Motor neuron (in vitro differentiated cells): Measurements from ENCODE around the gene OLFML3. TPM values are rescaled to one million over a fixed set of nuclear protein-coding genes. Genes with fewer than 3 reads are reported as not detected.
"Not testable (repeated sequence)": the region's sequence is repeated elsewhere in the genome, so short reads cannot be mapped to it uniquely, and the experiment has no call there.

Source experiments
- ATAC-seq, 8 experiments: fragments of 200-7000 bp; cut with Tn5 transposase; replicated peaks in 6 of 8; 2 replicates each; pipeline ENCODE4 v1.8.0; 2021; ENCODE audit warnings: mild to moderate bottlenecking in 8 of 8, moderate library complexity in 8 of 8
- H3K27ac ChIP-seq, 2 donors: fragments of 250-450 bp; sonication (Bioruptor Pico); 2 replicates each; pipeline ENCODE4 v1.9.0; 2021; ENCODE audit warnings: antibody characterized with exemption in 2 of 2, mild to moderate bottlenecking in 2 of 2, moderate library complexity in 1 of 2
- H3K4me1 ChIP-seq, 2 donors: fragments of 250-450 bp; sonication (Bioruptor Pico); replicated peaks in 1 of 2; 2 replicates each; pipeline ENCODE4 v1.6.1; 2021; ENCODE audit warnings: antibody characterized with exemption in 2 of 2, mild to moderate bottlenecking in 2 of 2, moderate library complexity in 1 of 2
- H3K4me3 ChIP-seq, 5 donors: fragments of 250-450 bp; sonication (Bioruptor Pico); 2 replicates each; pipeline ENCODE4 v1.9.0; 2021; ENCODE audit warnings: antibody characterized with exemption in 5 of 5, mild to moderate bottlenecking in 5 of 5, moderate library complexity in 4 of 5
- WGBS, 10 experiments: fragments of 450-650 bp; shearing (Covaris generic); methylation state at CpG; one replicate each; pipeline ENCODE4 v1.0.0; 2022; 5-methylcytosine and 5-hydroxymethylcytosine counted together
- in situ Hi-C, 9 experiments: fragments of 400-800 bp; cut with MboI; loops; one replicate each; pipeline ENCODE4 v1.15.0; 2021; ENCODE audit warnings: low sequenced_read_pairs in 9 of 9, low pct_unique_long_range_greater_than_20kb in 2 of 9; ENCODE audit not compliant: unreplicated experiment in 9 of 9
- total RNA-seq, 8 experiments: library from RNA; unstranded; fragments of 300-600 nt; gene quantifications; 2 replicates each; pipeline versions ENCODE4 v1.2.3 to v1.2.4, GENCODE V29; 2022

OLFML3 gene
- total RNA-seq, 8 experiments from 2014 or later = 0.27 to 172 (median 3.8) TPM

DNA sequence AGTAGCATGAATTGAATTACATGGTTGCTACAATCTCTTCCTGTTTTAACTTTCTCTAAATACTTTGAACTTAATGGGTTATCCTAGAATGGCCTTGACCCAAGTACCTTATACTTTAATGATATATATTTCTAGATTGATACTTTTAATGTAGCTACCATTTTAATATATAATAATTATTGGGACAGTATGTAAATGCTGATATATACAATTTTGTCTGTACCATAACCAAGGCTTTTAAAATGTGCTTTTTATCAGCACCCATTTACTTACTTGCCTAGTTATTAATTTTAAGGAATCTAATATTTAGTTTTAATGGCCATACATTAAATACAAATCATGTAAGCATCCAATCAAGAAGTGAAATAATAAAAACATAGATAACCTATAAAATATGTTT lies 36.7 kb upstream of the OLFML3 start:
- H3K27ac ChIP-seq = no peak overlapping the region
- no peak for ATAC-seq
- in situ Hi-C loops = no loop called here
- no peak overlapping the region for H3K4me3 ChIP-seq
- peaks cover 7 to 9% of the 10 kb centered on the region in 2 donors for H3K4me1 ChIP-seq

DNA sequence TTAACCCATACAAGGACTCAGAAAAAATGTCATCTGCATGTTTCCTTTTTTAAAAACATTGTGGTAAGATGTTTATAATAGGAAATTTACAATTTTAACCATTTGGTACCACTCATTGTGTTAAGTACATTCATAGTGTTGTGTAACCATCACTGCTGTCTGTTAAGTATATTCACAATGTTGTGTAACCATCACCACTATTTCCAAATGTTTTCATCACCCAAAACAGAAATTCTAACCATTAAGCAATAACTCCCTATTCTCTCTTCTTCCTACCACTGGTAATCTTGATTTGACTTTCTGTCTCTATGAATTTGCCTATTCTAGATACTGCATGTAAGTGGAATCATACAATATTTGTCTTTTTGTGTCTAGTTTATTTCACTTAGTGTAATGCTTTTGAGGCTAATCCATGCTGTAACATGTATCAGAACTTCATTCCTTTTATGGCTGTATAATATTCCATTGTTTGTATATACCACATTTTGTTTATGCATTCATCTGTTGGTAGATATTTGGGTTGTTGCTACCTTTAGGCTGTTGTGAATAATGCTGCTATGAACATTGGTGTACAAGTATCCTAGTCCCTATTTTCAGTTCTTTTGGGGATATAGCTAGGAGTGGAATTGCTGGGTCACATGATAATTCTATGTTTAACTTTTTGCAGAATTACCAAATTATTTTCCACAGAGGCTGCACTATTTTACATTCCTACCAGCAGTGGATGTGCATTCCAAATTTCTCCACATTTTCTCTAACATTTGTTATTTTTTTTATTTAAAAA lies 36.1 kb upstream of the OLFML3 start:
- Histone ChIP-seq H3K4me3 (no peak overlapping the region), H3K27ac (no peak overlapping the region), H3K4me1 (peaks cover 7 to 9% of the 10 kb centered on the region in 2 donors)
- in situ Hi-C loops = no loop called here
- ATAC-seq = peak in 1 of 8 experiments; percentile 28

DNA sequence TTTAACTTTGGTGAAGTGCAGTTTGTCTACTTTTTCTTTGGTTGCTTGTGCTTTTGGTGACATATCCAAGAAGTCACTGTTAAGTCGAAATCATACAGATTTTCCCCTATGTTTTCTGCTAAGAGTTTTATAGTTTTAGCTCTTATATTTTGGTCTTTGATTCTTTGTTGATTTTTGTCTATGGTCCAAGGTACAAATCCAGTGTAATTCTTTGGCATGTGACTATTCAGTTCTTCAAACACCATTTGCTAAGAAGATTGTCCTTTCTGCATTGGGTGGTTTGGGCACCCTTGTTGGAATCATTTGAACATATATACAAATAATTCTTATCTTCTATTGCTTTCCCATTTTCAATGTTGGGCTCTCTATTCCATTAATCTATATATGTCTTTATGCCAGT lies 33.9 kb upstream of the OLFML3 start:
- no peak for ATAC-seq
- in situ Hi-C loops = no loop called here
- H3K4me3 ChIP-seq = no peak overlapping the region

DNA sequence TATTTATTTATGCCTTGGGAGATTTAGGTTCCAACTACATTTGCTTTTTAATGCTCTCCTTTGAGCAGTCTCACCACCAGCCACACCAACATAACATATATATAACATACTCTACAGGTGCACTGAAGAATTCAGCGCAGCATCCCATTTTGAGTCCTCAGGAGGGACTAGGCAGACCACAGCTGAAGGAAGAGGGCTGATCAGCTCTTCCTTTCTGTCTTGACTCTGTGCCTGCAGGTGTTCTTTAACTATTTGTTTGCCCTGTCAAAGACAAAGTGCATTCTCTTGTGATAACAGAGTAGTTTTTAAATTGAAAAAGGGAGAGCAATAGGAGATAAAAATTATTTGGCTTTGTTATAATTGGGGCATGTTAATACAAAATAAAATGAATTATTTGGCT lies 33.2 kb upstream of the OLFML3 start:
- in situ Hi-C loops = no loop called here
- ATAC-seq = no peak
- WGBS, 10 experiments = 63 to 100% (median 89%) methylated on average over 1 of the region's 1 CpG; no CpG with 5 or more reads in 5 of the 10 experiments
- H3K4me1 ChIP-seq = peaks cover 7 to 9% of the 10 kb centered on the region in 2 donors
- no peak overlapping the region for H3K4me3 ChIP-seq
- H3K27ac ChIP-seq = no peak overlapping the region

More for the DNA sequence above, 33.9 kb upstream of the OLFML3 start:
- Histone ChIP-seq H3K27ac (no peak overlapping the region), H3K4me1 (peaks cover 7 to 9% of the 10 kb centered on the region in 2 donors)
- 92 to 100% (median 100%) methylated on average over 1 of the region's 1 CpG; no CpG with 5 or more reads in 2 of the 10 experiments for WGBS, 10 experiments

- 60 to 94% (median 73%) methylated on average over 1 to 3 of the region's 3 CpGs for WGBS, 10 experiments
- Histone ChIP-seq H3K4me3 (no peak overlapping the region), H3K4me1 (peaks cover 7 to 9% of the 10 kb centered on the region in 2 donors), H3K27ac (no peak overlapping the region)
- in situ Hi-C loops = no loop called here
- peak in 1 of 8 experiments; percentile 65 for ATAC-seq
Measured at GRCh38 chr1:113946678-113947387, 32.4 kb upstream of the OLFML3 start.

DNA sequence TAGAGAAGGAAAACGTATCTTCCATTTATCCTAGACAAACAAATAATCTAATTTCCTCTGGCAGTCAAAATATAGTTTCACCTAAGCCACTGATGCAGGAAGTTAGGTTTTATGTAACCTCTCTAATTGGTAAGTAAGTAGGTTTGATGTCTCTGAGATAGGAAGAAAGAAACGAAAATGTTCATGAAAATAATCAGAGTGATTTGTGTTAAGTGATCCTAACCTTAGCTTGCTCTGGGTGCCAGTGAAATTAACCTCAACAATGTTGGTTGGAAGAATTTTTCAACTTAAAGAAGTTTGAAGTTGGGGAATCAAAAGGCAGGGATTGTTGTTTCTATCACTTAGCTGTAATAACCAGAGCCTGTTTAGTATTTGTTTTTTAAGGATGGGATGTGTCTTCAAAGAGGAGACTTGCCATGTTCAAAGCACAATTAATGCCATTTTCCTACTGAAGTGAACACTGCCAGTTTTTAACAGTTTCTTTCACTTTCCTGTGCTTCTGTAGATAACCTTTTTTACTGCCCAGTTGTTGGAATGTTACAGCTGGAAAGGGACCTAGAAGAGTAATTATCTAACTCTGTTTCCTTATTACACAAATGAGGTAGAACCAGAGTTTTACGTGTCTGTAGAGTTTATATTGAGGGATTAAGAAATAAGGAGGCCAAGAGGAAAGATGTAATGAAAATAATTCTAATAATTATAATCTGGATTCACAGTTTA lies 31.7 kb upstream of the OLFML3 start:
- ATAC-seq = no peak
- in situ Hi-C loops = no loop called here
- Histone ChIP-seq H3K4me3 (no peak overlapping the region), H3K4me1 (peaks cover 7 to 9% of the 10 kb centered on the region in 2 donors), H3K27ac (no peak overlapping the region)
- 21 to 93% (median 63%) methylated on average over 1 to 3 of the region's 3 CpGs for WGBS, 10 experiments

GRCh38 chr1:113948151-113948550 lies 31.1 kb upstream of the OLFML3 start:
- 77 to 100% (median 89%) methylated on average over 3 to 4 of the region's 4 CpGs; no CpG with 5 or more reads in 1 of the 10 experiments for WGBS, 10 experiments
- ATAC-seq, H3K27ac ChIP-seq, H3K4me3 ChIP-seq, H3K4me1 ChIP-seq, in situ Hi-C loops: not testable (repeated sequence)

- in situ Hi-C loops = no loop called here
- ATAC-seq = no peak
- WGBS, 10 experiments = 40 to 100% (median 77%) methylated on average over 1 to 5 of the region's 5 CpGs; no CpG with 5 or more reads in 3 of the 10 experiments
Measured at GRCh38 chr1:113949007-113949406, 30.3 kb upstream of the OLFML3 start.

DNA sequence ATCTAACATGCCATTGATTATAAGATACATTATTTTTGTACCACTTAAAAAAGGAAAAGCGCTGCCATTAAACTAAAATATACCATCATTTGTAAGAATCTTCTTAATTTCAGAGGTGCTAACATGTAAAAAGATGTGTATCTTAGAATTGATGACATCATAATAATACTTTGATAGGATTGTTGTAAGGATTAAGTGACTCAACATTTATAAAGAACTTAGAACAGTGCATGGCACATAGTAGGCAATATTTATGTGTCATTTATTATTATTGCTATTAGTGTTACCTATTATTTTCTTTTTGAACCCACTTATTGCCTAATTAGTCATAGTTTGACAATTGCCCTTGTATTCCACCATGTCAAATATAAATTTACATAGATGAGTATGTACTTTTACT lies 28.4 kb upstream of the OLFML3 start:
- ATAC-seq = no peak
- Histone ChIP-seq H3K27ac (no peak overlapping the region), H3K4me1 (peaks cover 7 to 9% of the 10 kb centered on the region in 2 donors), H3K4me3 (no peak overlapping the region)
- in situ Hi-C loops = loop anchor here in 1 of 9 experiments (25.0 kb wide), 1 partner anchor 736 kb away; the partner anchor contains the start of gene AMPD1
- WGBS, 10 experiments = 75 to 100% (median 97%) methylated on average over 1 of the region's 1 CpG; no CpG with 5 or more reads in 2 of the 10 experiments

More at GRCh38 chr1:113949007-113949406, 30.3 kb upstream of the OLFML3 start:
- H3K4me1 ChIP-seq = peaks cover 7 to 9% of the 10 kb centered on the region in 2 donors
- H3K4me3 ChIP-seq = no peak overlapping the region
- no peak overlapping the region for H3K27ac ChIP-seq

DNA sequence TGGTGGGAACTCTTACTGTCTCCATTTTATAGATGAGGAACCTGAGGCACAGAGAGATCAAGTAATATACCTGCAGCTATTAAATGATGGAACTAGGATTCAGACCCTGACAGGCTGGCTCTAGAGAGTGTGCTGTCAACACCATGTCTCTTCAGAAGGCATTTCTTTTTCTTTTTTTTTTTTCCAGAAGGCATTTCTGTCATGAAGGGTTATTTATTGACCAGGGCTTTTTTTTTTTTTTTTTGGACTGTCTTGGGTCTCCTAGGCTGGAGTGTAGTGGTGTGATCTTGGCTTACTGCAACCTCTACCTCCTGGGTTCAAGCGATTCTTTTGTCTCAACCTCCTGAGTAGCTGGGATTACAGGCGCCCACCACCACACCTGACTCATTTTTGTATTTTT lies 27.6 kb upstream of the OLFML3 start:
- Histone ChIP-seq H3K4me3 (no peak overlapping the region), H3K4me1 (peaks cover 6 to 7% of the 10 kb centered on the region in 2 donors), H3K27ac (no peak overlapping the region)
- no peak for ATAC-seq
- WGBS, 10 experiments = 92 to 100% (median 100%) methylated on average over 1 to 2 of the region's 2 CpGs; no CpG with 5 or more reads in 3 of the 10 experiments
- in situ Hi-C loops = loop anchor here in 1 of 9 experiments (25.0 kb wide), 1 partner anchor 736 kb away; the partner anchor contains the start of gene AMPD1

GRCh38 chr1:113957984-113958383 lies 21.3 kb upstream of the OLFML3 start:
- WGBS, 10 experiments = 33 to 100% (median 93%) methylated on average over 1 of the region's 1 CpG; no CpG with 5 or more reads in 4 of the 10 experiments
- ATAC-seq = peak in 2 of 8 experiments; percentile 34 to 57
- Histone ChIP-seq H3K4me1 (no peaks in the 10 kb centered on the region), H3K27ac (no peak overlapping the region), H3K4me3 (no peak overlapping the region)
- in situ Hi-C loops = loop anchor here in 1 of 9 experiments (25.0 kb wide), 1 partner anchor 729 kb away; the partner anchor contains the start of gene AMPD1

GRCh38 chr1:113958691-113959090 lies 20.6 kb upstream of the OLFML3 start:
- Histone ChIP-seq H3K4me3 (no peak overlapping the region), H3K4me1 (no peaks in the 10 kb centered on the region), H3K27ac (no peak overlapping the region)
- peak in 2 of 8 experiments; percentile 60 to 74 for ATAC-seq
- WGBS, 10 experiments = 88 to 100% (median 100%) methylated on average over 1 of the region's 1 CpG
- in situ Hi-C loops = loop anchor here in 1 of 9 experiments (25.0 kb wide), 1 partner anchor 729 kb away; the partner anchor contains the start of gene AMPD1
